ENCODE measurements around the gene PCDHB2.

DNA sequence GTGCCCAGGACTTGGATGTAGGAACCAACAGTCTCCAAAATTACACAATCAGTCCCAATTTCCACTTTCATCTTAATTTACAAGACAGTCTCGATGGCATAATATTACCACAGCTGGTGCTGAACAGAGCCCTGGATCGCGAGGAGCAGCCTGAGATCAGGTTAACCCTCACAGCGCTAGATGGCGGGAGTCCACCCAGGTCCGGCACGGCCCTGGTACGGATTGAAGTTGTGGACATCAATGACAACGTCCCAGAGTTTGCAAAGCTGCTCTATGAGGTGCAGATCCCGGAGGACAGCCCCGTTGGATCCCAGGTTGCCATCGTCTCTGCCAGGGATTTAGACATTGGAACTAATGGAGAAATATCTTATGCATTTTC, 837 bp downstream of the PCDHB2 start:
- TF ChIP-seq, protein P1, sequence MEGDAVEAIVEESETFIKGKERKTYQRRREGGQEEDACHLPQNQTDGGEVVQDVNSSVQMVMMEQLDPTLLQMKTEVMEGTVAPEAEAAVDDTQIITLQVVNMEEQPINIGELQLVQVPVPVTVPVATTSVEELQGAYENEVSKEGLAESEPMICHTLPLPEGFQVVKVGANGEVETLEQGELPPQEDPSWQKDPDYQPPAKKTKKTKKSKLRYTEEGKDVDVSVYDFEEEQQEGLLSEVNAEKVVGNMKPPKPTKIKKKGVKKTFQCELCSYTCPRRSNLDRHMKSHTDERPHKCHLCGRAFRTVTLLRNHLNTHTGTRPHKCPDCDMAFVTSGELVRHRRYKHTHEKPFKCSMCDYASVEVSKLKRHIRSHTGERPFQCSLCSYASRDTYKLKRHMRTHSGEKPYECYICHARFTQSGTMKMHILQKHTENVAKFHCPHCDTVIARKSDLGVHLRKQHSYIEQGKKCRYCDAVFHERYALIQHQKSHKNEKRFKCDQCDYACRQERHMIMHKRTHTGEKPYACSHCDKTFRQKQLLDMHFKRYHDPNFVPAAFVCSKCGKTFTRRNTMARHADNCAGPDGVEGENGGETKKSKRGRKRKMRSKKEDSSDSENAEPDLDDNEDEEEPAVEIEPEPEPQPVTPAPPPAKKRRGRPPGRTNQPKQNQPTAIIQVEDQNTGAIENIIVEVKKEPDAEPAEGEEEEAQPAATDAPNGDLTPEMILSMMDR (IDR thresholded peaks at IDR 0.05; ENCODE audit: borderline replicate concordance, extremely low read depth, low read length, poor library complexity, severe bottlenecking): no peak
- no peak for TF ChIP-seq EZH2 (IDR thresholded peaks at IDR 0.05; ENCODE audit: borderline replicate concordance, low read depth, low read length, severe bottlenecking)

Data from DND-41 (cell line).